GM19193 (cell line): ENCODE data around the gene CDH13.

Source experiments
- POLR2A ChIP-seq: IDR thresholded peaks from 4 replicates; pipeline ENCODE4 v1.6.1; 2011; ENCODE audit not compliant: insufficient read depth, insufficient read length; ENCODE audit errors: extremely low read depth

The CDH13 gene

GRCh38 chr16:83803811-83804210 lies 1177.0 kb downstream of the CDH13 start:
- no peak for TF ChIP-seq POLR2A

GRCh38 chr16:83804366-83804765 lies 1177.6 kb downstream of the CDH13 start:
- no peak for TF ChIP-seq POLR2A

DNA sequence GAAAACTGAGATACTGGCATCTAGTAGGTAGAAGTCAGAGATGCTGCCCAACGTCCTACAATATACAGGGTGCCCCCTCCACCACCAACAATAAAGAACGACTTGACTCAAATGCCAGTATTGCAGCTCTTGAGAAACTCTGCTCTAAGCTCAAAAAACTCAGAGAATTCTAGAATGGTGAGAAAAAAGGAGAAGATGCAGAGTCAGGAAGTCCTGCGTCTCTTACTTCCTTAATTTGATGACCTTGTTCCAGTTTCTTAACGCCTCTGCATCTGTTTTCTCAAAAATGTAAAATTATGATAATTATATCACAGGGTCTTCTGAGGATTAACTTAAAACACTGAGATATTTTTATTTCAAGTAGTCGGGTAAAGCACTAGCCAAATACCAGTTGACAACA lies 1179.3 kb downstream of the CDH13 start:
- TF ChIP-seq POLR2A: no peak

DNA sequence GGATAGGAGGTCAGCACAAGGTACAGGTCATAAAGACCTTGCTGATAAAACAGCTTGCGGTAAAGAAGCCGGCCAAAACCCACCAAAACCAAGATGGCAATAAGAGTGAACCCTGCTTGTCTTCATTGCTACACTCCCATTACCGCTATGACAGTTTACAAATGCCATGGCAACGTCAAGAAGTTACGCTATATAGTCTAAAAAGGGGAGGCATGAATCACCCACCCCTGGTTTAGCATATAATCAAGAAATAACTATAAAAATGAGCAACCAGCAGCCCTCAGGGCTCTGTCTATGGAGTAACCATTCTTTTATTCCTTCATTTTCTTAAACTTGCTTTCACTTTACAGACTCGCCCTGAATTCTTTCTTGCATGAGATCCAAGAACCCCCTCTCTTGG lies 1180.0 kb downstream of the CDH13 start:
- no peak for TF ChIP-seq POLR2A

DNA sequence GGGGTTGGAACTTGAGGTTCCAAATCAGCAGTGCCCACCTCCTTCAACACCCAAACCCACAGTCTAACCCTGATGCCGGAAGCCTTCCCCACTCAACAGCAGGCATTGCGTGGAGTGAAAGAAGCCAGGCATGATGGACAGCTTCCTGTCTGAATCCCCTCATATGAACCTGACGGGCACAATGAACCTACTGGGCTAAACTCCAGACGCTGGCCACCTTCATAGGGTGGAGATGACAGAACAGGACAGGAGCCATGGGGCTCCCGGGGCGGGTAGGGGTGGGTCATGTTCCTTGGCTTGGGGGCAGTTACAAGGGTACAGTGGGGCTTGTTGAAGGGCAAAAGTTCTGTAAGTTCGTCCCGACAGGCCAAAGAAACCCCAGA lies 1180.5 kb downstream of the CDH13 start:
- TF ChIP-seq POLR2A: no peak

GRCh38 chr16:83807710-83808572 lies 1181.2 kb downstream of the CDH13 start, which contains the start of gene HSBP1:
Gene HSBP1, plus strand, starts transcription at chr16:83807978. Its CDS starts 99 bp downstream, at chr16:83808077.
- peak; percentile 73 for TF ChIP-seq POLR2A

DNA sequence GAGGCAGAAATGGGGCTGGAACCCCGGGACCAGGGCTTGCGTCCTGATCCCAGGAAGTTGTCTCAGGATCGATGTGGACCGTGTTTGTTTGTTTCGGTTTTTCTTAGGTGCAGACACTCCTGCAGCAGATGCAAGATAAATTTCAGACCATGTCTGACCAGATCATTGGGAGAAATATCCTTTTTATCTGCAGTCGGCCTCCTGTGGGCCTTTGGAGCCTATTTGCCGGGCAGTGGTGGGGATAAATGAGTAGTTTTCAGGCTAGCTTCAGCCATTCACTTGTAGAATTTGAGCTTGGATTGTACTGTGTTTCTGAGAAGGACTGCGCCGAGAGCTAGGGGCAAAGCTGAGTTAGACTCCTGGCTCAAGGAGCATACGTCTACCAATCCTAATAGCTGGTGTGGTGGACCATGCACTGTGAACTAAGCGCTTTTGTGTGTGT lies 1181.8 kb downstream of the CDH13 start:
- no peak for TF ChIP-seq POLR2A

DNA sequence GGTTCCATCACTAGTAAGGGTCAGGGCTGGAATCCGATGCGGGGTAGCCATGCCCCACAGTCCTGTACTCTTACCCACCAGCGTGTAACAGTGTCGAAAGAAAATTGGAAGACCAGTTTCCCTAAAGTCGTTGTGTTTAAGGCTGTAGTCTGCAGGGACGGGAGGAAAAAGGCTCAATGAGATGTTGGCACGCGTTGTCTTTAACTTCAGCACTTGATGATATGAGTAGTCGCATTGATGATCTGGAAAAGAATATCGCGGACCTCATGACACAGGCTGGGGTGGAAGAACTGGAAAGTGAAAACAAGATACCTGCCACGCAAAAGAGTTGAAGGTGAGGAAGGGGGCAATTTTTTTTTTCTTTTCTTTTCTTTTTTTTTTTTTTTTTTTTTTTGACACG lies 1182.3 kb downstream of the CDH13 start:
- no peak for TF ChIP-seq POLR2A

DNA sequence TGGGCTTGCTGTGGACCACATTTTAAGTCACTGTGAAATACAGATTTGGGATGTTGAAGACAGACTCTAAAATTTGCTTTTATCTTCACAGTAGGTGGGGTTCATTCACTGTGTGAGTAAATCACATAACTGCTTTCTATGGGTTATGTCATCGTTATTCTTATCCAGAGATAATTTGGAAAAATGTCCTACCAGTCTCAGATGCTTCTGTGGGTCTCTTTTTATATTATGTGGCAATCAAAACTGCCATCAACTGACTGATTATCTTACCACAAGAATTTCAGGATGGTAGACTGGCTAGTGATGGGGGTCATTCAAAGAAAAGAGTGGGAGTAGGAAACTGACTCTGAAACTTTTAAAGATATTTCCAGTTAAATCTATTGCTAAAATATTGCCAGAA lies 1184.1 kb downstream of the CDH13 start:
- TF ChIP-seq POLR2A: no peak

DNA sequence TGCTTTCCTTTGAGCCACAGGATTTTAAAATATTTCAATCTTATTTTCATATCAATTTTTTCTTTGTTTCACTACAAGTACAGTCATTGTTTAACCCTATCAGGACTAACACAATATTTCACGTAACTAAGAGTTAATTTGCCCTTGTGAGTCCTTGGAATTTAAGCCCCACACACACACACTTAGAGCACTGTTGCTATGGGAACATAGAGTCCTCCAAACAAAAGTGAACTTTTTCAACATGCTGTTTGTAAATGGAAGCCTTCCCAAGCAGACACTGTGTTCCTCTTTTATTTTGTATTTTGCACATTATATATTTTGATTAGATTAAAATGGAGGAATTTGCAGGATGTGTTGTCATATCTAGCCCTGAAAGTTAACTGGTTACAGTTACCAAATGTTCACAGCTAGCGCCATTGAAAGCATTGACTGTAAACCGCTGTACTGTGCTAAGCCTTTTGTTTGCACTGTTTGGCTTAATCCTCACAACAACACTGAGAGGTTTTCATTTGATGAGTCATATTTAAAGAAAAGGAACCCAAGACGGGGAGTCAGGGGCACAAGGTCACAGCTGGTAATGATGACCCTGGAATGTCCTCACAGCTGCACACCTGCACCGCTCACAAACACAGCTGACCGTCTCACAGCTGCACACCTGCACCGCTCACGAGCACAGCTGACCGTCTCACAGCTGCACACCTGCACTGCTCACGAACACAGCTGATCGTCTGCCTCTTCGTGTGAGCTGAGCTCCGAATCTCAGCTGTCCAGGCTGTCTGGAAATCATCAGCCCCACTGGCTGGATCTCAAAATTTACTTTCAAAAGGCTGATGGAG lies 1187.3 kb downstream of the CDH13 start:
- no peak for TF ChIP-seq POLR2A

DNA sequence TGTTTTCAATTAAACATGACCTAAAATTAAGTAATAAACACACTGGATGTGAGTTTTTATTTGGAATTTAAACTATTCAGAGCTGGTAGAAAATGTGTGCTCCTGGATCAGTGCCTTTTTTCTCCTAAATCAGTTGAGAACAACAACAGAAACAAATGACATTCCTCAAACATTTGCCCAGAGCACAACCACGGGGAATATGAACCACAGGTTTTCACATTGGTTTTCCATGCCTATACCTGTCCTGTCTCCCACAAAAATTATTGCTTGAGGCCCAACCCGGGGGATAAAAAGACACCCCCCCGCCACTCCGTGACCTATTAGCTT lies 1187.9 kb downstream of the CDH13 start:
- no peak for TF ChIP-seq POLR2A

DNA sequence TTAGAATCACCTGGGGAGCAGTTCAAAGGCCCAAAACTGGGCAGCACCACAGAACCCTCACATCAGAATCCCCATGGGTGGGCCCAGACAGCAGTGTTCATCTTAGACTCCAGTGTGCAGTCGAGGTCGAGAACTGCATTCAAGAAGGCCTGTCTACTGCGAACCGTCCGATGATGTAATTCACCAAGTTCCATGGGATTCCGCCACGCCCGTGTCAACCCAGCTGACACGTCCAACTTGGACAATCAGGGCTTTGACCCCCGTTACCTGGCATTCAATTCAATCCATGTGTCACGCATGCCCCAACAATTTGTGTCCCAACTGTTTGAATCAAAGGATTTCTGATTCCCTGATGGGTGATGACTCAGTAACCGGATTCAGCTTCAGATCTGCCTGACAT lies 1190.3 kb downstream of the CDH13 start:
- no peak for TF ChIP-seq POLR2A

DNA sequence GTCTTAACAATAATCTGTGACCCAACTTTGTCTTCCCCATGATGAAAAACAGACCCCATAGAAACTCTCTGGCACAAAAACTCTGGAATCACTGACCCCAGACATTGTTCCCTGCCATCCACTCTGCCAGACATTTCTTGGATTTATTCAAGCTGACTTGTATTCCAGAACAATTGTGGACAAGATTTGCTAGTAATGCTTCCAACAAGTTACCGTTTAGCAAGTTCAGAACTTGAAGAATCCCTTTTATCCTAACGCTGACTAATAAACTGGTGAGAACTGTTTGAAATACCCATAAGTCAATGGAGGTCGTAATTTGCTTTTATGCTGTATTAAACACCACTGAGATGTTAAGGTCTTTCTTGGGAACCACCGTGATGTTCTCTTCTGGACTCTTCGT lies 1191.5 kb downstream of the CDH13 start:
- TF ChIP-seq POLR2A: no peak

- TF ChIP-seq POLR2A: no peak
Measured at GRCh38 chr16:83819361-83819760, 1192.6 kb downstream of the CDH13 start.

DNA sequence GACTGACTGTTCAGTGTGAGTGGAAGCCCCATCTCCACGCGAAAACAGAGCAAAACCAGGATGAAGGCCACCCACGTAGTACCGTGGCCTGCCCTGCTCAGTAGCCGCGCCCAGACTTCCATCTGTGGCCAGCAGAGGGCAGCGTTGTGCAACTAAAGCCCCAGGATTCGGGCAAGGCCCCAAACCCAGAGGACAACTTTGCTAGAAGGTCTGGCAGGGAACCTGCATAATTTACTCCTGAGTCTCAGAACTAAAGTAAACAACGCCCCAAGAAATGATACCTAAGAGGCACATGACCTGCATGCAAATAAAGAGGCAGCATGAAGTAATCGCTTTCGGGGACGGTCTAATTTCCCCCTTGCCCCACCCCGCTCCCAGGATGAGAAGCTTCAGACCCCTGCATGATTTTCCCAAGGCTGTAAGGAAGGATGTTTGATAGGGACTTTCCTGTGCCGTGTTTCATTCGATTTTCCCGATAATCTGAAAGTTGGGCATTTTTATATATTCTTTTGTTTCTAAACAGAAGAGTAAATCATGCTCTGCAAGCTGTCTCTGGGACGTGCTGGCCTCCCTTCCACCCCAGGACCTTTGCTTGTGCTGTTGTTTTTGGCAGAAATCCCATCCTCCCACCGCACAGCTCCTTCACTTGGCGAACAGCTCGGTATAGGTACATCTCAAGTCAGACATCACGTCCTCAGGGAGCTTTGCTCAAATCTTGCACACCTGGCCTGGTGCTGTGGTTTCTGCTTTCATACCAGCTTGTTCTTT lies 1199.6 kb downstream of the CDH13 start:
- TF ChIP-seq POLR2A: no peak

DNA sequence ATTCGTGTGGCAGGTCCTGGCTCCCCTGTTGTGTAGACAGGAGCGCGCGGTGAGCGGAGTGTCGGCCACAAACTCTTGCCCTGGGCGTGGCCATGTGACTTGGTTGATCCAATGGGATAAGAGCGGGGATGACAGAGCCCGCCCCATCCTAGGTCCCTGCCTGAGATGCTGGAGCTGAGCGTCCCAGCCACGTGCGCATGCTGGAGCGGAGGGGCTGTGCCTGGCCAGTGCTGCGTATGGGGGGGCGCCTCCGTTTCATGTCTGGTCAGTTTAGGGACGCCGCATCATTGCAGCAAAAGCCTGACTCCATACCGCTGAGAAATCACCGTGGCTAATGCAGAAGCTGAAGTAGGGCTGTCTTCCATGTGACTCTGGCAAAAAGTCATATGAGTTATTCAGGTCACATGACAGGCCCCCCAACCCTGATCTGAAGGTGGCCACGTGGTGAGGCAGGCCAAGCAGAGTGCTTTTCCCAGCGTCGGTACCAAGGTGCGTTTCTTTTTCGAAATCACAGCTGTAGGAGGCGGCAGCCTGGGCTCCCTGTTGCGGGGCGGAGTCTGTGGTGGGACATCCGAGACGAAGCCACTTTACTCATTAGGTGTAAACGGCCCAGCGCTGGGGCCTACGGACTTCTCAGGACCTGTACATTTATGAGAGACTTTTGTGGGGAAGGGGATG lies 1203.5 kb downstream of the CDH13 start:
- no peak for TF ChIP-seq POLR2A
